ENCODE data around the gene JAM2. TPM values are rescaled to one million over a fixed set of nuclear protein-coding genes. Genes with fewer than 3 reads are reported as not detected.

JAM2 gene
- total RNA-seq, 1 experiment from 2014 or later = 3.1 TPM

Other genes with a start within 250 kb of the JAM2 start
- 73.9 and 79.0 TPM in 2 replicates for gene MRPL39, start 31.8 kb upstream of the JAM2 start, total RNA-seq (2014; rRNA removed; shearing (Covaris generic))
- gene ATP5PF, start 95.6 kb downstream of the JAM2 start, total RNA-seq (2014; rRNA removed; shearing (Covaris generic)) = 136 and 232 TPM in 2 replicates
- gene GABPA, start 95.7 kb downstream of the JAM2 start, total RNA-seq (2014; rRNA removed; shearing (Covaris generic)) = 15.5 and 22.8 TPM in 2 replicates